Measurements from ENCODE around the gene EXOC1.
A peak's percentile ranks its signal among the peaks of the same experiment; 100 is the strongest.
"Not testable (repeated sequence)": the region's sequence is repeated elsewhere in the genome, so short reads cannot be mapped to it uniquely, and the experiment has no call there.

Gene EXOC1

DNA sequence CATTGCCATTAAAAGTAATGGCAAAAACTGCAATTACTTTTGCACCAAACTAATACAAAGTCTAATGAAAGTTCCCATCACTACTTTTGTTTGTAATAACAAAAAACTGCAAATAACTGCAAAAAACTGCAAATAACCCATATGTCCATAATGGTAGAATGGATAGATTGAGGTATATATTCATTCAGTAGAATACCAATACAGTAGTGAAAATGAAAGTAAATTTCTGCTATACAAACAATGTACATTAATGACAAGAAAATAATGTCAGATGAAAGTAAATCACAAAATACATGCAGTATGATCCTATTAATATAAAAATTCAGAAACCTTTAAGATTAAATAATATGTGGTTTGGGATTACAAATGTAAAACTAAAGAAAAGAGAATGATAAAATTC, 54.0 kb downstream of the EXOC1 start:
- no peak for DNase-seq

DNA sequence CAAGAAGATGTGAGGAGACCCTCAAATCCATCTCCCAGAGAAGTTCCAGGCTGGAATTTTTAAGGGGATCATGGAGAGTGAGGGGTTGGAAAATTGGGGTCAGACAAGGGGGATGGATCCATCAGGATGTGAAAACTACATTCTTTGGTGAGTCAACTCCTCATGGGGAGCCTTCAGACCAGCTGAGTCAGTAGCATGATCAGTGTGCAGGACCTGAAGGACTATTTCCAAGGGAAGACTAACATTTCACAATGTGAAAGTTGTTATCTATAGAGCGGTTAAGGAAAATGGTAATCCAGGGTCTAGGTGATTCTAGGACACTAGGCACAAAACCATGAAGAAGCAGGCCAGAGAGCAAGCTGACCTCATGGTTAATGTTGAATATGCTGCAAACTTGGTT, 56.7 kb downstream of the EXOC1 start:
- DNase-seq = no peak

DNA sequence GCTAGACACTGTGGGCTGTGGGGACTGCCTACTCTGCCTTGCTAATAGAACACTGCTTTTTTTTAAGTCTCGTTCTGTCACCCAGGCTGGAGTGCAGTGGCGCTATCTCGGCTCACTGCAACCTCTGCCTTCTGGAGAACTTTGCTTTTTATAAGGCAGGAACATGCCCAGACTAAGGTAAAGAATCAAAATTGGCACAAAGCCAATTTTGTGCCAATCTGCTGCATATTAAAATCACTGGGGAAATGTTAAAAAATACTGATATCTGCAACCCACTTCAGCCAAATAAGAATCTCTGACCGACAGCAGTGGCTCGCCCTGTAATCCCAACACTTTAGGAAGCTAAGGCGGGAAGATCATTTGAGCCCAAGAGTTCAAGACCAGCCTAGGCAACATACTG, 58.8 kb downstream of the EXOC1 start:
- DNase-seq = no peak

DNA sequence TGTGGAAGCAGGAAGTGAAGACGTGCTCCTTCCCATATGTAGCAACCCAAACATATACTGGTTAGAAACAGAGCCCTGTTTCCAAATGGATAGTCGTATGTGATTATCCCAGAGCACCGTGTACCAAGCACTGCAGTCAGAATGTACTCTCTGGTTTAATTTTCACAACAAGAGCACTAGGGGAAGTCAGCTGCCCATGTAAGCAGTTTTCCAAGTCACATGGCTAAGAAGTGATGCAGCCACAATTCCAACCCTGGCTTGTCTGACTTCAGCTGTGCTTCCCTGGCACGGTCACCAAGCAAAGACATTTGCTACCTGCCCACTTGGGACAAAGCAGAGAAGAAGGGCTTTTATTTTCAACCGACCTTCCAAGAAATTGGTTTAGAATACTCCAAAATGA, 67.1 kb downstream of the EXOC1 start:
- DNase-seq = no peak

DNA sequence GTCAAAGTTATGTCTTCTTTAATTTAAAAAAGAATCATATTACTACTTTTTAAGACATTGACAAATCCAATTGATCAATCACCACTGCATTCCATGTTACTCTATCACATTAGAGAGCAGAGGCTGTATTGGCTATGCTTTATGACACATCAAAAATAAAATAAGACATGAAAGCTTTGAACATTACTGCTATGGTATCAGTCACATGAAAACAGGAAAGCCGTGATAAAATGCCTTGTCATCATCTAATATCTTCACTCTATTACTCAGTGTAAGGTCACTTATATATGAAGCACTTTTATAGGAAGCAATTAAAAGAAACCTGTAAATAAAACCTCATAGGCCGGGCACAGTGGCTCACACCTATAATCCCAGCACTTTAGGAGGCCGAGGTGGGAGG, 67.6 kb downstream of the EXOC1 start:
- DNase-seq = peak; percentile 22

DNA sequence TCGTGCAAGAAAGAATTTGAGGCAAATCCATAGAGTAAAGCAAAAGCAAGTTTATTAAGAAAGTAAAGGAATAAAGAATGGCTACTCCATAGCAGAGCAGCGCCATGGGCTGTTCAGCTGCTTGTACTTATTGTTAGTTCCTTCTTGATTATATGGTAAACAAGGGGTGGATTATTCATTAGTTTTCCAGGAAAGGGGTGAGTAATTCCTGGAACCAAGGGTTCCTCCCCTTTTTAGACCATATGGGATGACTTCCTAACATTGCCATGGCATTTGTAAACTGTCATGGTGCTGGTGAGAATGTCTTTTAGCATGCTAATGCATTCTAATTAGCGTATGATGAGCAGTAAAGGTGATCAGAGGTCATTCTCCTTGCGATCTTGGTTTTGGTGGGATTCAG, 71.8 kb downstream of the EXOC1 start:
- no peak for DNase-seq

DNA sequence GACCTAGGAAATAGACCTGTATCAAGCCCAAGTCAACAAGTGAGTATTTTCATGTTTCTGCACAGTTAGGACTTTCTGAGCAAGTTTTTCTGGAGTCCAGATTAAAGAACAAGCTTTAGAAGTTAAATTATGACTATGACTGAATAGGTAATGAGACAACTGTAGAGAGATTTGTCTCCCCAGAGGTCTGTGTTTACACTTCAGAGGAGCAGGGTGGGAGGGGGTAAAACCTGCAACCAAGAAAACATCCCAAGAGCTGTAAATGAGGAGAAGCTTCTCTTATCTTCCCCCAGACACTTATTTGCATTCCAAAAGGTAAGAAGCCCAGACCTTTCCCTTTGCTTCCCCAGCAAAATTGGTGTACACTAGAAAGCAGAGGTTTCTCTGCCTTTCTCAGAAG, 73.2 kb downstream of the EXOC1 start:
- DNase-seq = no peak

DNA sequence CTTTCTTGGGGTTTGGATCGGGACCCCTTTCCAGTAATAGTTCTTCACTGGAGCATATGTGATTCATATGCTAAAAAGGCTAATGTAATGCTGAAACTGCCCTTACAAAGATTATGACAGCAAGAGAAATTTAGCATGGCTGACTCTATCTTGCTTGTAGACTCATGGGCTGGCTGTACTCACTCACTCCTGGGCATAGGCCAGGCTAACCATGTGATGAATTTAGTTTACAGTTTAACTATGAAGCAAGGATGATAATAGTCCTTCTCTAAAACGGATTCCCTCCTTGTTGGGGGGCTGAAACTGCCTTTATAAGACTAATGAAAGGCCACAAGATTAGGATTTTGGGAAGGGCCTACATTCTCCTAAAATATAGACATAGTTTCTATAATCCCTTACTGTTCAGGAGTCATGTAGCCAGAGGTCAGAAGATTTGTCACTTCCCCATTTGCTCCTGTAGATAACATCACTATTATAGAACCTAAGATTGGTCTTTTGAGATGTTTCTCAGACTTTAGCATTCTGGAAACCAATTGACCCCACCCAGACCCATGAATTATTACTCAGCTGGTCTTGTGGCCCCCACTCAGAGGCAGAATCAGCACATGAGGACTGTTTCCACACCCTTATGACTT, 74.5 kb downstream of the EXOC1 start:
- peak; percentile 47 for DNase-seq

DNA sequence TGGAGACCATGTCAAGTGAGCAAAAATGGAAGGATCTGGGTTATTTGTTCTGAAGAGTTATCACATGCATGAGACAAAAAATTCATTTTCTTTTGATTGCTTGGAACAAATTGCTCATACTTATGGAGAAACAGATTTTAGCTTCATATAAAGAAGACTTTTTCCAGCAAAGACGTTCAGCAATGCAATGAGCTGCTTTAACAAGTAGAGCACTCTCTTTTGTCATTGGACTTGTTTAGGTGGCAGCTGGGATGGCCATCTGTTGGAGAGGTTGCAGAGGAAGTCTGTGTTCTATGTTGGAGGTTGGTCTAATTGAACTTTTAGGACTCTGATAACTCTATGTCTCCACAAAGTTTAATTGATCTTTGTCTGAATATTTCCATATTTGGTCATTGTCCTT, 75.4 kb downstream of the EXOC1 start:
- no peak for DNase-seq

DNA sequence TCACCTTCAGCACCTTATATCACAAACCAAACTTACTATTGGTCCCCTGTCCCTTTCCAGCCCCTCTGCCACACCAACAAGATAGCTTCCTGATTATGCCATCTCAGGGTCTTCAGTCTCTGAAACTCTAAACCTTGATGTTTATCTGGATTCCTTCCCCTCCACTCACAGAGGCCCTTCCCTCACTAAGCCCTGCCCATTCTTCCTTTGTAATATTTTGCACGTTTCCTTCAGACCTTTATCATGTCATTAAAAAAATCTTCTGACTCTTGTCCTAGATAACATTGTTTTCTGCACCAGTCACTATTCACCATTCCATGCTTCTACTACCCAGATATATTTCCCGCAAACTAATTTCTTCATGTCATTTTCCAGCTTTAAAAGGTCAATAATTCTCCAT, 77.6 kb downstream of the EXOC1 start:
- DNase-seq = peak; percentile 26

DNA sequence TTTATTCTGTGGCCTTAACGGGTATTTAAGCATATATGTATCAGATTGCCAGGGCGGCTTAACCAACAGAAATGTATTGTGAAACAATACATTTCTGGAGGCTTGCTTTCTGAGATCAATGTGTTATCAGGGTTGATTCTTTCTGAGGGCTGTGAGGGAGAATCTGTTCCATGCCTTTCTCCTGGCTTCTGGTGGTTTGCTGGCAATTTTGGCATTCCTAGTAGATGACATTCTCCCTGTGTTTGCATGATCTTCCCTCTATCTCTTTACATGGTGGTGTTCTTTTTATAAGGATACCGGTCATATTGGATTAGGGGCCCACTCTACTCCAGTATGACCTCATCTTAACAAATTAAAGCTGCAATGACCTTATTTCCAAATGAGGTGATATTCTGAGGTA, 78.4 kb downstream of the EXOC1 start:
- DNase-seq = no peak

DNA sequence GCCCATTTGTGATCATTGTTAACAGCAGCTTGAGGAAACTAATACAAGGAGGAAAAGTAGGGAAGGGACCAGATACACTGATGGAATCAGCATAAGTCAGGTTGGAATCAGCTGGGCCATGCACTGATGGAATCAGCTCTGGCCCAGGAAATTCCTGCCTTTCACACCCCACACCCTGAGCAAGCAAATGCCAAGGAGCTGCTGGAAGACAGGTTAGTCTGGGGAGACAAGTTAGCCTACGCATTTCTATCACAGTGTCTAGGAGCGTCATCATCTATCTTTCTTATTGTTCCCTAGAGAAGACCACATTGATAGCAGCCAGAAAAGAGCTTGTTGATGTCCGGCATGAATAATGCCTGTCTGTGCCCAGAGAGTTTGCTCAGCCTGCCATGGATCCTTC, 79.1 kb downstream of the EXOC1 start:
- DNase-seq = no peak

DNA sequence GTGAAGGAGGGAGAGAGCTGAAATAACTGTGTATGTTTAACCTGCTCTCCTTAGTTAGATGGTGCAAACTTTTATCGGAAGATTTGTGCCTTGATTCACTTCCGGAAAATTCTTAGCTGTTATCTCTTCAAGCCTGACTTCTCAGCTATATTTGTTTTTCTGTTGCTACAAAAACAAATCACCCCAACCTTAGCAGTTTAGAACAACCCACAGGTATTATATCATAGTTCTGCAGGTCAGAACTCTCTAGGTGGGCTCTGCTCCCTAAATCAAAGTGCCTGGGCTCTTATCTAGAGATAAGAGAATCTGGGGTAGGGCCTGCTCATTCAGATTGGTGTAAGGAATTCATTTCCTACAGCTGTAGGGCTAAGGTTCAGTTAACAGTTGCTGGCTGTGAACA, 80.2 kb downstream of the EXOC1 start:
- DNase-seq = no peak

DNA sequence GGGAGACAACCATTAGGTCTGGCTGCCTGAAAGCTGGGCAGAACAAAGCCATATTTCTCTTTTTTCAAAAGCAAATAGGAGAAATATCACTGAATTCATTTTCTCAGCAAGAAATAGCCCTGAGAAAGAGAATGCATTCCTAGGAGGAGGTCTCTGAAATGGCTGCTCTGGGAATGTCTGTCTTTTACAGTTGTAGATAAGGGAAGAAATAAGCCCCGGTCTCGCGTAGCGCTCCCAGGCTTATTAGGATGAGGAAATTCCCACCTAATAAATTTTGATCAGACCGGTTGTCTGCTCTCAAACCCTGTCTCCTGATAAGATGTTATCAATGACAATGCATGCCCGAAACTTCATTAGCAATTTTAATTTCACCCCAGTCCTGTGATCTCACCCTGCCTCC, 82.5 kb downstream of the EXOC1 start:
- DNase-seq = not testable (repeated sequence)

DNA sequence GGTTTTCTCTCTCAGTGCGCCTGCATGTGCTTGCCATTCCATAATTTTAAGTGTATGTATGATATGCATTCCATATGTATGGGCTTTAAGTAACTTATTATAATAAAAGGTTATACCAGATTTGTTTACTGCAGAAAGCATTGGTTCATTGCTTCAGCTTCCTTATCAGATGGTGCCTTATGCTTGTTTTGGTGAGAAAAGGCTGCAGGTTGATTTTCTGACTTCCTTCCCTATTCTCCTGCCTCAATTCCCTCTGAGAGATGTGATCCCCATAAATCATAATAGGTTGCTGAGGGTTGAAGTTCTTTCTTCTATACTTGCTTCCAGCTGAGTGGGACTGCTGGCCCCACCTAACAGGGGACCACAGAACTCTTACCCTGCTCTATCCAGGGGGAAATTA, 85.0 kb downstream of the EXOC1 start:
- peak; percentile 55 for DNase-seq

DNA sequence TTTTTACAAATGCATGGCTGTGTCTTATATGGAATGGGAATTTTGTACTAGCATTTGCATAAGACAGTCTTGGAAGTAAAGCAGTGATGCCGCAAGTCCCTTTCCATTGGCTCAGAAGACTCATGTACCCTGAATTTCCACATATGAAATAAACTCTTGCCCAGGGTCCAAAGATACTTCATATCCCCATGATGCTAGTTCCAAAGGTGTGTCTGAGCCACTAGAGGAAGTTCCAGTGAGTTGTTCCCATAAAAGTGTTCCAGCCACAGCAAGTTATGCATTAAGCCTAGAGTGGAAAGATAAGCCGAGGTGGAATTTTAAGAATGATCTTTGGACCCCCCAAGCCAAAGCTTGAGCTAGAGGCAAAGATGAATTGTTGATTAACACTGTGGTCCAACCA, 86.0 kb downstream of the EXOC1 start:
- DNase-seq = no peak

DNA sequence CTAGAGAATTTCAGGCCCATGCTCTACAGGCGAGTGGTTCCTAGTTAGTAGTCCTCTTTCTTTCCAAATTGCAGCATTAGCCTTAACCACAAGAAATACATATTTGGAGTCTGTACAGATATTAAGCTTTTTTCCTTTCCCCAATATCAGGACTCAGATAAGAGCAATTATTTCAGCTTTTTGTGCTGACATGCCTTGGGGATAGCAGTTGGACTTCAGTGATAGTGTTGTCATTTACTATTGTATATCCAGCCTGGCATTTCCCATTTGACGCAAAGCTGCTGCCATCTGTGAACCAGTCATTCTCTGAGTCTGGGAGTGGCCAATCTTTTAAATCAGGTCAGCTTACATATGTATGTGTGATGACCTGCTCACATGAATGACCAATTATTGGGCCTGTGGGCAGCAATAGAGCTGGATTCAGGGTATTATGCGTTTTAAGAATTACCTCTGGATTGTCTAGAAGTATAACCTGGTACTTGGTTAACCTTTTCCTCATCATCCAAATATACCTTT, 88.5 kb downstream of the EXOC1 start:
- no peak for DNase-seq

DNA sequence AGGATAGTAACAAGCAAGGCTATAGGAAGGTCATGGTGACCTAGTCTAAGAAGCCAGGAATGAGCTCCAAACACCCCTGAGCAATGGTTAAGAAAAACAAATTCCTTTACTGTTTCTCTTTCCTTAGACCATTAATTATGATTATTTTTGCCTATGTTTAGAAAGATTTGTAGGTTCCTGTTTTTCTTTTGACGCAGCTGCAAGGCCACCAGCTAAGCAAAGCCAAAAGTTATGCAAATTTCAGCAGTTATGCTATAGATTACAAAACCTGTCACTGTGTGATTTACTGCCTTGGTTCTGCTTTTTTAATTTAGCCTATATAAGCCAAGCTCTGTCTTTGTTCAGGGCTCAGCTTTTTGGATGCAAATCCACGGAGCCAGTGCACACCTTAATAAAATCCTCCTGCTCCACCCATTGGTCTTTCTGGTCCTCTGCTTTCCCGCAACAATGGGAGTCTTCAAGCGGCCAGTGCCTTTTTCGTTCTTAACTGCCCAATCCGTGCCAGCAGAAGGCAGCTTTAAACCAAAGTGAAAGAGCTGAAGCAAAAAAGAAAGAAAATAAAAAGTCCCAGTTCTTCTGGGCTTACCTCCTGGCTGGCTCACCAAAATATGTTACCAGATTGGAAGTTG, 93.9 kb downstream of the EXOC1 start:
- peak; percentile 90 for DNase-seq

DNA sequence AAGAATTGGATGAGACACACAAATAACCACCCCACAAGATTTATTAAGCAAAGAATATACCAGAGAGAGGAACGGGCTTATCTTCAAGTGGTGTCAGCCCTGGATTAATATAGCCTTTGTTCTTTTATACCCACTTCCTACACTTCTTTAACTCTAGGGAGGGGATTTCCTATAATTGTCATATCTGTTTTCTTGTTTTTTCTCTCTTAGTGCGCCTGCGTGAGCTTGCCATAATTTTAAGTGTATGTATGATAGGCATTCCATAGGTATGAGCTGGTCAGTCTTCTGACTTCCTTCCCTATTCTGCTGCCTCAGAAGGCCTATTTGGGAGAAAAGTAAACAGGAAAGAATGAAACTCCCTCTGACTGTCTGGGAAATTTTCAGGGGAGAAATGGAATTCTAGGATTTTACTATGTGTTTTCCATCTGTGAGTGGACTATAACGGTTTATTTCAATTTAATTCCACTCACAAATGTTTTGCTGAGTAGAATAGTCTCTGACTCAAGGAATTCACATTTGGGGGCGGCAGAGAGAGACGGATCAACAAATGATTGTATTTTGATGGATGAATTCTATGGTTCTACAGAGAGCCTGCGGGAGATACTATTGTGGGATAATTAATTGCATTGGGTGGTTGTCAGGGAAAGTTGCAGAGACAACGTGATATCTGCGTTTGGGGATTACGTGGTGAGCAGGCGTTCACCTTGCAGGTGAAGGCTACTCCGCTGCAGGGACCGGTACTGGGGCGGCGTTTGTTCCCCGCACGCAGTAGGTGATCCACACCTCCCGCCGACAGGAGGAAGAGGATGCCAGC, 94.7 kb downstream of the EXOC1 start:
- peak; percentile 78 for DNase-seq

DNA sequence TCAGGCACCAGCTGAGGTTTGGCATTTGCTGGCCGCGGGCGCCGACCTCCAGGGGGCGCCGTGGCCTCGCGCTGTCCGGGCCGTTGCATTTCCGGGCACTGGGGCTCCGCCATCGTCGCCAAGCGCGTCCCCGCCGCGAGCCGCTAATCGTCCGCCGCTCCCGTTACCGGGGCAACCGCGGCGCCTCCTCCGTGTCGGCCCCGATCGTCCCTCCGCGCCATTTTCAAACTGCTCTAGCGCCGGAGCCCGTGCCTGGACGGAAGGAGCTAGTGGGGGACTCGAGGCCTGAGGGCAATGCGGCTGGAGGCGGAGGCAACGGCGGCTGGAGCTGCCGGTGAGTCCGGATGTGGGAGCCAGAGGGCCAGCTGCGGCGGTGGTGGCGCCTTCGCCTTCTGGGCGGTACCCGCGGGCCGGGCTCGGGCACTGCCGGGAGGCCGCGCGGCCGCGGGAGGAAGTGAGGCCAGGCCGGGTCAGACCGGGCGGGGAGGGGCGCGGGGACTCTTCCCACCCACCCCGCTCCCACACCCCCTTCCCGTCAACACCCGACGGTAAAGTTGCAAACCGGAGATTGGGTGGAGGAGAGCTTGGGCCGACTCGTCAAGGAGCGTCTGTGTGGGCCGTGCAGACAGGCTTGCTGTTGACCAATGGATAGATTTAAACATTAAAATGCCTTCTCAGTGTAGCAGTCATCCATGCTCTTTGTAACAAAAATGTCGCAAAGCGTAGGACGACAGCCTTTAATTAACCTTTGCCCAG, 95.5 kb downstream of the EXOC1 start, which contains the start of gene CEP135:
Gene CEP135, plus strand, starts transcription at position 220 of the 756 bp plus-strand sequence. CDS start 3,186 bp downstream, outside the sequence.
- peak; percentile 98 for DNase-seq

DNA sequence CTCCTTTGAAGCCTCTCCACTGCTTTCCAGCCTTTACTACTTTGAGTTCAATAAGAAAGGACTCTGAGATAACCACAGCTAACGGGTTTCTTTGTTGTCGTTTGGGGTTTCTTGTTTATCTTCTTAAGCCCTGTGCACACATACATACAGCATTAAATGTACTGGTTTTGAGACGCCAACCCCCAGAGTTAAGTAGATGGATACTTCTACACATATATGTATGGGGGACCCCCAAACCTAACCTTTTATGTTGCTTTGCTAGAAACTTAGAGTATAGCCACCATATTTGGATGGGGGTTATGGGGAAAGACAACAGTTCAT, 96.0 kb downstream of the EXOC1 start:
- no peak for DNase-seq

DNA sequence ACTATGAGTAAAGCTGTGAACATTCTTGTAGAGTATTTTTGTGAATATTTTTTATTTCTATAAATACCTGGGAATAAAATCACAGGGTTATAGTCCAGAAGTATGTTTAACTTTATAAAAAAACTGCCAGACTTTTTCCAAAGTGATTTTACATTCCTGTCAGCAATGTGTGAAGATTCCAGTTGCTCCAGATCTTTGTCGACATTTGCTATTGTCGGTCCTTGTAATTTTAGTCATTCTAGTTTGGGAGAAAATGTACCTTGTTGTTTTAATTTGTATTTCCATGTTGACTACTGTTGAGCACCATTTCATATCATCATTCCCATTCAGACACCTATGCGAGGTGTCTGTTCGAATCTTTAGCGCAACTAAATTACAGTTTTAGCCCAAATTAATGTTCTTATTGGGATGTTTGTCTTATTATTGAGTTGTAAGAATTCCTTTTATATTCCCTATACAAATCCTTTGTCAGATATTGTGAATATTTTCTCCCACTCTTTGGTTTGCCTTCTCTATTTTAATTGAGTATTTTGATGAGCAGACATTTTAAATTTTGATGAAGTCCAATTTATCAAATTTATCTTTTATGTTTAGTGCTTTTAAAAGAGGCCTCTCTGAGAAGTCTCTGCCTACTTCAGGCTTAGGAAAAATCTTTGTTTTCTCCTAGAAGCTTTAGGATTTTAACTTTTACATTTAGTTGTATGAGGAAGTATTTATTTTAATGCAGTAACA, 97.9 kb downstream of the EXOC1 start:
- DNase-seq = no peak

All from hematopoietic multipotent progenitor cell treated with erythropoietin and hydrocortisone succinate and interleukin-3 and kit ligand, for 4 days (in vitro differentiated cells).